Epithelial cell of proximal tubule (primary cell): ENCODE measurements around the gene IGF2BP1. TPM values are rescaled to one million over a fixed set of nuclear protein-coding genes. Genes with fewer than 3 reads are reported as not detected.
A peak's percentile ranks its signal among the peaks of the same experiment; 100 is the strongest.

Experiments
- DNase-seq: peaks from one replicate; pipeline ENCODE4 v3.0.0-alpha.2; 2011; ENCODE audit warnings: low read depth
- H3K4me3 ChIP-seq: 2 replicates; pipeline ENCODE4 v1.5.1; 2011; ENCODE audit warnings: low read depth, mild to moderate bottlenecking, low read length
- CTCF ChIP-seq: conservative IDR thresholded peaks from 2 replicates; pipeline ENCODE4 v1.5.1; 2012; ENCODE audit warnings: low read depth, mild to moderate bottlenecking, low read length
- total RNA-seq: library from RNA; depleted of rRNA; stranded (reverse); fragments of >200 nt; gene quantifications from 2 replicates; pipeline ENCODE4 v1.2.3, GENCODE V29; 2015

Gene IGF2BP1
- total RNA-seq, 1 donor from 2014 or later: 9.0 TPM

GRCh38 chr17:49013311-49014213 is 16.4 kb downstream of the IGF2BP1 start:
- H3K4me3 ChIP-seq: peak overlapping the region; percentile 47
- DNase-seq: no peak
- no peak for TF ChIP-seq CTCF

- no peak for TF ChIP-seq CTCF
- no peak for DNase-seq
- H3K4me3 ChIP-seq: no peak overlapping the region
These were observed 18.2 kb downstream of the IGF2BP1 start for GRCh38 chr17:49015179-49015923.

GRCh38 chr17:49015924-49016774 is 19.0 kb downstream of the IGF2BP1 start:
- H3K4me3 ChIP-seq: no peak overlapping the region
- DNase-seq: no peak
- no peak for TF ChIP-seq CTCF

GRCh38 chr17:49016775-49017463 is 19.7 kb downstream of the IGF2BP1 start:
- H3K4me3 ChIP-seq: no peak overlapping the region
- no peak for DNase-seq
- TF ChIP-seq CTCF: no peak

- no peak for TF ChIP-seq CTCF
- no peak for DNase-seq
- no peak overlapping the region for H3K4me3 ChIP-seq
These were observed 21.0 kb downstream of the IGF2BP1 start for GRCh38 chr17:49018116-49018612.

GRCh38 chr17:49018748-49019147 is 21.6 kb downstream of the IGF2BP1 start:
- TF ChIP-seq CTCF: no peak
- DNase-seq: no peak
- no peak overlapping the region for H3K4me3 ChIP-seq
